Measurements from ENCODE around the gene ZNF236.

DNA sequence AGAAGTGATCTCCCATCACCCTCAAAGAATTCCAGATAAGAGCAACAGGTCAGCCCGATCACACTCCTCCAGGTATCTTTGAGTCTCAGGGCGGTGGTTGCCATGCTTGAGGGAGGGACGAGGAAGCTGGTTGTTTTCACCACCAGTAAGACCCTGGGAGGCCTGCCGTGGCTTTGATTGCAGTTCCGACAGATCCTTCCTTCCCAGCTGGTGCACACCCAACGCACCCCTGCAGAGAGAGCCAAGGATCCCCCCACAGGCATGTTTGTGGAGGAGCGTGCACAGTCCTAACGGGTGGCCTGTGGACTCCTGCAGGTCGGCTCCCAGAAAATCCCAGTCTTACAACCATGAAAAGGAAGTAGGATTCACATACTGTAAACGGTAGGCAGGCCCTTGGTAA, 13.8 kb upstream of the ZNF236 start:
- no peak for TF ChIP-seq CTCF (IDR thresholded peaks at IDR 0.05)
- no peak for TF ChIP-seq POLR2A (IDR thresholded peaks at IDR 0.05)
